Fibroblast of mammary gland (primary cell): Measurements from ENCODE around the gene TARP.
"Not testable (repeated sequence)": the region's sequence is repeated elsewhere in the genome, so short reads cannot be mapped to it uniquely, and the experiment has no call there.

Experiments
- DNase-seq: peaks from one replicate; pipeline ENCODE4 v3.0.0-alpha.2; 2010; ENCODE audit warnings: low read depth
- H3K4me3 ChIP-seq: 2 replicates; pipeline ENCODE4 v1.5.1; 2011; ENCODE audit warnings: low read depth, mild to moderate bottlenecking, low read length, moderate library complexity; ENCODE audit not compliant: control insufficient read depth
- TF ChIP-seq, protein P1 (sequence below): conservative IDR thresholded peaks from 2 replicates; pipeline ENCODE4 v1.5.1; 2011; ENCODE audit warnings: low read depth, low read length, inconsistent platforms; ENCODE audit not compliant: control insufficient read depth, insufficient read depth

The TARP gene

GRCh38 chr7:38242814-38243213 lies 30.6 kb downstream of the TARP start:
- TF ChIP-seq, protein P1, sequence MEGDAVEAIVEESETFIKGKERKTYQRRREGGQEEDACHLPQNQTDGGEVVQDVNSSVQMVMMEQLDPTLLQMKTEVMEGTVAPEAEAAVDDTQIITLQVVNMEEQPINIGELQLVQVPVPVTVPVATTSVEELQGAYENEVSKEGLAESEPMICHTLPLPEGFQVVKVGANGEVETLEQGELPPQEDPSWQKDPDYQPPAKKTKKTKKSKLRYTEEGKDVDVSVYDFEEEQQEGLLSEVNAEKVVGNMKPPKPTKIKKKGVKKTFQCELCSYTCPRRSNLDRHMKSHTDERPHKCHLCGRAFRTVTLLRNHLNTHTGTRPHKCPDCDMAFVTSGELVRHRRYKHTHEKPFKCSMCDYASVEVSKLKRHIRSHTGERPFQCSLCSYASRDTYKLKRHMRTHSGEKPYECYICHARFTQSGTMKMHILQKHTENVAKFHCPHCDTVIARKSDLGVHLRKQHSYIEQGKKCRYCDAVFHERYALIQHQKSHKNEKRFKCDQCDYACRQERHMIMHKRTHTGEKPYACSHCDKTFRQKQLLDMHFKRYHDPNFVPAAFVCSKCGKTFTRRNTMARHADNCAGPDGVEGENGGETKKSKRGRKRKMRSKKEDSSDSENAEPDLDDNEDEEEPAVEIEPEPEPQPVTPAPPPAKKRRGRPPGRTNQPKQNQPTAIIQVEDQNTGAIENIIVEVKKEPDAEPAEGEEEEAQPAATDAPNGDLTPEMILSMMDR, result no peak
- H3K4me3 ChIP-seq, result no peak overlapping the region
- DNase-seq, result no peak

DNA sequence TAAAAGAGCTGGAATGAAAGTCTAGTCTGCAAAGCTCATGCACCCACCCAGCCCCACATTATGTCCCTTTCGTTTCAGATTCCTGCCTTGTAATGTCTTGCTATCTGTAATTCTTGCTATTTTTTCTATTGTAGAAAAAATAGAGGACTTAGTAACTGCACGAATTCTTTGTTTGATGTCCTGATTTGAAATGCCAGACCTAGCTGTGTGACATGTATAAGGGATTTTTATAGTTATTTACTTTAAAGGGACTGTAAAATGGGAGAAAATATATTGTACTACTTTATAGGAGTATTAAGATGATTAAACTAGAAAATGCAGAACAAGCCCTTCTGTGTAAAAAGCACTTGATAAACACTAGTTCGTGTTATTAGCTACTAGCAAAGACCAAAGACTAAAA lies 32.4 kb downstream of the TARP start:
- no peak for DNase-seq
- TF ChIP-seq, protein P1, result no peak
- H3K4me3 ChIP-seq, result no peak overlapping the region

GRCh38 chr7:38239129-38239528 lies 34.3 kb downstream of the TARP start:
- not testable (repeated sequence) for H3K4me3 ChIP-seq, DNase-seq

GRCh38 chr7:38235606-38236005 lies 37.8 kb downstream of the TARP start:
- no peak for DNase-seq

DNA sequence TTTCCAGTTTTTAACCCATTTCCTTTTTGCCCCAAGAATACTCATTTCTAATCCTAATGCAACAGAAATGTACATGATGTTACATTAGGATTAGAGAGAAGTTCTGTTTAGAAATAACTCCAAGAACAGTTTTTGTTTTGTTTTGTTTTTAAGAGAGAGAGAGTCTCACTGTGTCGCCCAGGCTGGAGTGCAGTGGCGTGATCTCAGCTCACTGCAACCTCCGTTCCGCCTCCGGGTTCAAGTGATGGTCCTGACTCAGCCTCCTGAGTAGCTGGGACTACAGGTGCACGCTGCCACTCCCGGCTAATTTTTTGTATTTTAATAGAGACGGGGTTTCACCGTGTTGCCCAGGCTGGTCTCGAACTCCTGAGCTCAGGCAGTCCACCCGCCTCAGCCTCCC lies 38.7 kb downstream of the TARP start:
- H3K4me3 ChIP-seq, DNase-seq: not testable (repeated sequence)

More at GRCh38 chr7:38235606-38236005, 37.8 kb downstream of the TARP start:
- no peak overlapping the region for H3K4me3 ChIP-seq
- TF ChIP-seq, protein P1, result no peak

- no peak overlapping the region for H3K4me3 ChIP-seq
- peak; percentile 11 for DNase-seq
- TF ChIP-seq, protein P1, result no peak
These were observed 40.7 kb downstream of the TARP start for GRCh38 chr7:38232502-38233366.

- TF ChIP-seq, protein P1, result no peak
- no peak for DNase-seq
- H3K4me3 ChIP-seq, result no peak overlapping the region
These were observed 43.4 kb downstream of the TARP start for GRCh38 chr7:38229884-38230642.

- TF ChIP-seq, protein P1, result no peak
- H3K4me3 ChIP-seq, result no peak overlapping the region
- peak; percentile 71 for DNase-seq
These were observed 44.0 kb downstream of the TARP start for GRCh38 chr7:38229386-38229785.
